DMS153 treated with DMSO at 0.1 percent for 48 hours (cell line): ENCODE results near the gene MARVELD2.

ENCODE experiments used
- DNase-seq: peaks from one replicate; lab custom pipeline; 2025; ENCODE audit not compliant: unreplicated experiment; lab: John Stamatoyannopoulos, UW

MARVELD2 gene

GRCh38 chr5:69491838-69492390 lies 77.0 kb downstream of the MARVELD2 start:
- DNase-seq, result no peak

- peak; percentile 40 for DNase-seq
Observed at GRCh38 chr5:69492391-69492922, 77.5 kb downstream of the MARVELD2 start, which contains the start of gene OCLN. Gene OCLN (plus strand): TSS chr5:69492790. CDS start chr5:69504245, 11,455 bp downstream.

GRCh38 chr5:69492923-69493395 lies 78.0 kb downstream of the MARVELD2 start:
- DNase-seq, result no peak

GRCh38 chr5:69493396-69494133 lies 78.6 kb downstream of the MARVELD2 start:
- no peak for DNase-seq
